HG03442 (cell line): ENCODE measurements around the gene STYXL2.

ENCODE experiments used
- ATAC-seq: cut with Tn5 transposase; IDR thresholded peaks from one replicate; pipeline ENCODE4 v1.9.1; 2021; ENCODE audit warnings: mild to moderate bottlenecking, moderate library complexity; ENCODE audit not compliant: unreplicated experiment

Gene STYXL2

GRCh38 chr1:167105271-167106118 lies 11.6 kb downstream of the STYXL2 start:
- no peak for ATAC-seq

GRCh38 chr1:167106119-167106461 lies 12.2 kb downstream of the STYXL2 start:
- no peak for ATAC-seq

GRCh38 chr1:167107456-167107855 lies 13.6 kb downstream of the STYXL2 start:
- ATAC-seq: no peak

GRCh38 chr1:167109125-167109524 lies 15.2 kb downstream of the STYXL2 start:
- ATAC-seq: no peak

GRCh38 chr1:167110586-167110985 lies 16.7 kb downstream of the STYXL2 start:
- ATAC-seq: peak; percentile 73

GRCh38 chr1:167111868-167112709 lies 18.2 kb downstream of the STYXL2 start:
- ATAC-seq: no peak

GRCh38 chr1:167114725-167115124 lies 20.9 kb downstream of the STYXL2 start:
- ATAC-seq: peak; percentile 37

GRCh38 chr1:167115655-167116054 lies 21.8 kb downstream of the STYXL2 start:
- no peak for ATAC-seq

GRCh38 chr1:167116174-167116573 lies 22.3 kb downstream of the STYXL2 start:
- no peak for ATAC-seq

- no peak for ATAC-seq
Observed at GRCh38 chr1:167117225-167117624, 23.4 kb downstream of the STYXL2 start.

- ATAC-seq: no peak
Observed at GRCh38 chr1:167118188-167118587, 24.3 kb downstream of the STYXL2 start.

- no peak for ATAC-seq
Observed at GRCh38 chr1:167119696-167120095, 25.8 kb downstream of the STYXL2 start.

- no peak for ATAC-seq
Observed at GRCh38 chr1:167120899-167121298, 27.0 kb downstream of the STYXL2 start.

- ATAC-seq: no peak
Observed at GRCh38 chr1:167121375-167122120, 27.7 kb downstream of the STYXL2 start.

- no peak for ATAC-seq
Observed at GRCh38 chr1:167122121-167122480, 28.2 kb downstream of the STYXL2 start.

GRCh38 chr1:167122568-167122967 lies 28.7 kb downstream of the STYXL2 start:
- ATAC-seq: no peak

- no peak for ATAC-seq
Observed at GRCh38 chr1:167126317-167126716, 32.4 kb downstream of the STYXL2 start.

GRCh38 chr1:167126811-167127210 lies 32.9 kb downstream of the STYXL2 start:
- ATAC-seq: no peak

GRCh38 chr1:167127236-167127635 lies 33.4 kb downstream of the STYXL2 start:
- no peak for ATAC-seq

- ATAC-seq: no peak
Observed at GRCh38 chr1:167127661-167128060, 33.8 kb downstream of the STYXL2 start.
